H1 (cell line): Measurements from ENCODE around the gene HORMAD2. TPM values are rescaled to one million over a fixed set of nuclear protein-coding genes. Genes with fewer than 3 reads are reported as not detected.

Source experiments
- CBX5 ChIP-seq: fragments of 300-800, 300-1000 bp; sonication (generic); IDR thresholded peaks from 2 replicates; pipeline ENCODE4 v1.7.1; 2016; ENCODE audit warnings: antibody characterized with exemption, low read length, low read depth
- CTBP2 ChIP-seq: IDR thresholded peaks from 2 replicates; pipeline ENCODE4 v1.7.0; 2011; ENCODE audit warnings: borderline replicate concordance, mild to moderate bottlenecking, moderate library complexity, mixed read lengths, low read length; ENCODE audit not compliant: insufficient read depth, insufficient read length
- EZH2 ChIP-seq: fragments of 200-600 bp; sonication (generic); IDR thresholded peaks from 2 replicates; pipeline ENCODE4 v1.7.1; 2012; ENCODE audit warnings: low read depth, mild to moderate bottlenecking, moderate library complexity, low read length, inconsistent platforms; ENCODE audit not compliant: severe bottlenecking
- GTF2F1 ChIP-seq: IDR thresholded peaks from 2 replicates; pipeline ENCODE4 v1.6.1; 2012; ENCODE audit warnings: low read depth, low read length, improper control_type of control experiment, borderline replicate concordance
- PHF8 ChIP-seq: fragments of 200-600 bp; sonication (generic); conservative IDR thresholded peaks from 2 replicates; pipeline ENCODE4 v1.7.1; 2012; ENCODE audit warnings: low read depth, mild to moderate bottlenecking, inconsistent platforms, low read length, moderate library complexity
- RFX5 ChIP-seq: IDR thresholded peaks from 2 replicates; pipeline ENCODE4 v1.6.1; 2011; ENCODE audit warnings: low read depth, low read length, improper control_type of control experiment, borderline replicate concordance
- RXRA ChIP-seq: IDR thresholded peaks from 2 replicates; pipeline ENCODE4 v1.6.1; 2011; ENCODE audit warnings: low read depth, mild to moderate bottlenecking, low read length, moderate library complexity; ENCODE audit not compliant: insufficient read depth
- SAP30 ChIP-seq: fragments of 300-600 bp; sonication (generic); IDR thresholded peaks from 2 replicates; pipeline ENCODE4 v1.7.1; 2012; ENCODE audit warnings: low read length, moderate library complexity, mild to moderate bottlenecking, inconsistent platforms; ENCODE audit not compliant: insufficient read depth, insufficient replicate concordance
- SIRT6 ChIP-seq: IDR thresholded peaks from one replicate; pipeline ENCODE4 v1.7.1; 2012; ENCODE audit warnings: low read length, inconsistent platforms
- TBP ChIP-seq: IDR thresholded peaks from 2 replicates; pipeline ENCODE4 v1.6.1; 2011; ENCODE audit warnings: low read depth, low read length, improper control_type of control experiment
- polyA plus RNA-seq, 7 experiments: library from polyadenylated mRNA; depleted of rRNA in 3 of 7; stranded (reverse) in 5 of 7; unstranded in 2 of 7; fragments of >200 nt in 5 of 7; fragments of 200-250 nt in 2 of 7; gene quantifications; 1 replicate in 5 of 7; 2 replicates in 1 of 7; 4 replicates in 1 of 7; pipeline versions ENCODE4 v1.2.1 to v1.2.3, GENCODE V29; 2011 to 2013; ENCODE audit warnings: missing spikeins in 2 of 7, mixed read lengths in 2 of 7
- total RNA-seq: library from RNA; stranded (reverse); fragmentation: NEBNext Ultra II Directional; extraction: Animal tissue kit (Norgen Biotek cat#: 25700); gene quantifications from 2 replicates; pipeline ENCODE4 v1.2.1, GENCODE V29; 2021

HORMAD2 gene
- total and polyA plus RNA-seq, 2 of the 8 experiments (the other 6 are each of a cell fraction or from before 2014, with no cell fraction given): 0.03 TPM; not detected in 1

- TF ChIP-seq TBP (no peak), CBX5 (no peak), RXRA (no peak), SAP30 (no peak), CTBP2 (no peak), GTF2F1 (no peak), RFX5 (no peak), EZH2 (no peak), SIRT6 (no peak), PHF8 (no peak)
Measured at GRCh38 chr22:30220338-30221012, 140.2 kb downstream of the HORMAD2 start (continued).
